Measurements from ENCODE around the gene C13orf46.
"Not testable (repeated sequence)": the region's sequence is repeated elsewhere in the genome, so short reads cannot be mapped to it uniquely, and the experiment has no call there.

C13orf46 gene

GRCh38 chr13:113926951-113927660 lies 46.8 kb downstream of the C13orf46 start:
- in situ Hi-C loops (cut with MboI; ENCODE audit: low sequenced_read_pairs): no loop called here

DNA sequence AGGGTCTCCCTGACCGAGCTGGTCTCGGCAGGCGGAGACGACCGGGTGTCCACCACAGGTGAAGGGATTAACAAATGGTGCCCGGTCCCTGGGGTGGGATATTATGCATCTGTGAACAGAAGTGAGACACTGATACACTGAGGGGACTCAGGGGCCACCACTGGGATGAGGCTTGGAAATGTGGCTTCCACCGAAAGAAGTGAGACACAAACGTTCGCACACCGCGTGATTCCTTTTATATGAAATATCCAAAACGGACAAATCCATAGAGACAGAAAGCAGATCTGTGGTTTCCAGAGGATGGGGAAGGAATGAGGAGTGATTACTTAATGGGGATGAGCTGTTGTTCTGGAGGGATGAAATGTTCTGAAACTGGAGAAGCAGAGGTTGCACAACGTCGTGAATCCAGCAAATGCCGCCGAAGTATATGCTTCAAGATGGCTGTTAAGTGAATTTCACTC lies 47.5 kb downstream of the C13orf46 start:
- in situ Hi-C loops (cut with MboI; ENCODE audit: low sequenced_read_pairs): no loop called here

- in situ Hi-C loops (cut with MboI; ENCODE audit: low sequenced_read_pairs): no loop called here
Observed at GRCh38 chr13:113924184-113924901, 49.5 kb downstream of the C13orf46 start.

GRCh38 chr13:113923376-113924063 lies 50.4 kb downstream of the C13orf46 start:
- in situ Hi-C loops (cut with MboI; ENCODE audit: low sequenced_read_pairs): no loop called here

- in situ Hi-C loops (cut with MboI; ENCODE audit: low sequenced_read_pairs): no loop called here
Observed at GRCh38 chr13:113922412-113923118, 51.3 kb downstream of the C13orf46 start.

DNA sequence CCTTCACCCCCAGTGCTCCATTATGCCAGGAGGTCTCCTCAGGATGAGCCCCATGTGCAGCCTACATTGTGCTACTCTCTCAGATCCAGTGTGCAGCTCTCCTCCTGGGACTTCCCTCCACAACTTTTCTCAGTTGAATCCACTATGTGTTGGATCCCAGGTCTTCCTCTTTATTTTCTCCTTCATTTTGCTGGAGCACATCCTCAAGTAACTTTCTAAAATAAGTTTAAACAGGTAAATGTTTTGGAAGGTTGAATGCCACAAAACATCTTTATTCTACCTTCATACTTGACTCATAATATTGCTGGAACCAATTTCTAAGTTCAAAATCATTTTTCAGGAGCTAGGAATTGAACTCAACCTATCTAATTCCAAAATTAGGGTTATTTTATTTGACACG lies 52.1 kb downstream of the C13orf46 start:
- in situ Hi-C loops (cut with MboI; ENCODE audit: low sequenced_read_pairs): no loop called here

GRCh38 chr13:113920606-113921286 lies 53.1 kb downstream of the C13orf46 start:
- in situ Hi-C loops (cut with MboI; ENCODE audit: low sequenced_read_pairs): no loop called here

GRCh38 chr13:113919761-113920559 lies 53.9 kb downstream of the C13orf46 start:
- in situ Hi-C loops (cut with MboI; ENCODE audit: low sequenced_read_pairs): no loop called here

DNA sequence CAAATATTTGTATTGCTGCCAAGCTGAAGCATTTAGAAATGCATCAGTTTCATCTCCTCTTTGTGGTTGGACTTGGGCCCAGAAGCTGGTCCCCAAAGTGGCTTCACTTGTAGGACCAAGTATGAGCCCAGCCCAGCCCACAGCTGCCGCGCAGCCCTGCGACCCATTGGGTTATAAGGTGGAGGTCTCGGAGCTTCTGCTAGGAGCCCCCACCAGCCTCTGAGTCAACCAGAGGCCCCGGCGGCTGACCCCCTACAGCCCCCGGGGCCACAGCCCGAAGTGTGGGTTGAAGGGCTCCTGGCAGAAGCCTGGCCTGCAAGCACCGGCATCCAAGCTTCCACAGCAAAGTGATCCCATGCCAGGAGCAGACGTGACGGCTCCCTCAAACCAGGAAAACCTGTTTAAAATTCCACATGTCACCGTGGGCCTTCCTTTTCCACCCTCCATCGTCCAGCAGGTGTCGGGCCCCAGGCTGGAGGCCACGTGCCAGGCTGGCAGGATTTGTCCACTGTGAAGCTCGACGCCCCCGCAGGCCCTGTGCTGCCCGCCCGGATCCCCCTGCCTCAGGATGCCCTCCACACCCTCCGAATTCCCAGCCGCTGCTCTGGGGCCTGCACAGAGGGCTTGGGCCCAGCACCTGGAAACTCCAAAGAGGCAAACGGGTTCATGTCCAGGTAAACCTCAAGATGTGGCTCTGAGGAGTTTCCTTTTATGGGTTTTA lies 54.7 kb downstream of the C13orf46 start:
- in situ Hi-C loops (cut with MboI; ENCODE audit: low sequenced_read_pairs): no loop called here

GRCh38 chr13:113918580-113918979 lies 55.3 kb downstream of the C13orf46 start:
- in situ Hi-C loops (cut with MboI; ENCODE audit: low sequenced_read_pairs): no loop called here

GRCh38 chr13:113917594-113918371 lies 56.1 kb downstream of the C13orf46 start:
- in situ Hi-C loops (cut with MboI; ENCODE audit: low sequenced_read_pairs): no loop called here

- in situ Hi-C loops (cut with MboI; ENCODE audit: low sequenced_read_pairs): no loop called here
Observed at GRCh38 chr13:113917096-113917495, 56.8 kb downstream of the C13orf46 start.

DNA sequence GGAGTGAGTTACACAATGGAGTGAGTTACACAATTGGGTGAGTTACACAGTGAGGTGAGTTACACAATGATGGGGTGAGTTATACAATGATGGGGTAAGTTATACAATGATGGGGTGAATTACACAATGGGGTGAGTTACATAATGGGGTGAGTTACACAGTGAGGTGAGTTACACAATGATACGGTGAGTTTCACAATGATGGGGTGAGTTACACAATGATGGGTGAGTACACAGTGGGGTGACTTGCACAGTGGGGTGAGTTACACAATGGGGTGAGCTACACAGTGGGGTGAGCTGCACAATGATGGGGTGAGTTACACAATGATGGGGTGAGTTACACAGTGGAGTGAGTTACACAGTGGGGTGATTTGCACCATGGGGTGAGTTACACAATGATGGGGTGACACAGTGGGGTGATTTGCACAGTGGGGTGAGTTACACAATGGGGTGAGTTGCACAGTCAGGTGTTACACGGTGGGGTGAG lies 57.5 kb downstream of the C13orf46 start:
- in situ Hi-C loops (cut with MboI; ENCODE audit: low sequenced_read_pairs): no loop called here

GRCh38 chr13:113915786-113916329 lies 58.0 kb downstream of the C13orf46 start:
- in situ Hi-C loops (cut with MboI; ENCODE audit: low sequenced_read_pairs): no loop called here

DNA sequence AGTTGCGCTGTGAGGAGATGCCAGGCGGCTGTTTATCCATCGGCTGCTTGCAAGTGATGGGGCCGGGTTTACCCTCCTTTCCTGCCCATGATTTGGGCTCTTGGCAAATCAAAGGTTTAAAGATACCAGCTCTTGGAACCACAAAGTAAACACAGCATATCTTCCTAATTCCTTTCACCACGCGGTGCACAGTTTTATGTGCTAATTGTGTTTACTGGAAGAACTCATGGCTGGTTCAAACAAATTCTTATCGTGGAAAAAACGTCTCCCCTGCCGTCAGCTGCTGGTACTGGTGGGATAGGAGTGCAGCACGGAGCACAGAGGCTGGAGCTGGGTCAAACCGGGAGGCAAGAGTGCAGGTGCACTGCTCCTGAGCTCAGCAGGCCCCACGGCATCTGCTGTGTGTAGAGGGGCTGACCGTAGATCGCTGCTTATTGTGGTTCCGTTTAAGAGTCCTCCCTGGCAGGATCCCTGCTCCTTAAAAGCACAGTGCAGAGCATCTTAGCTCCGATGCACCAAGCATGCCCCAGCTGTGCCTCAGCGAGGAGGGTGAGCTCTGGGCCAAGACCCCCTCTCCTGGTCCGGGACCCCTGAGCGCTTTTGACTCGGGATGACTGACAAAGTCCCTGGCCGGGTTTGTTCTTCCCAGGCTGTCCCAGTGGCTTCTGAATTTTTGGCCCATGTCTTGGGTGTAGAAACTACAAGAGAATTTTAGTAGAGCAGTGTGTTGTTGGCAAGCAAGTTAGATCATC lies 58.7 kb downstream of the C13orf46 start:
- in situ Hi-C loops (cut with MboI; ENCODE audit: low sequenced_read_pairs): no loop called here

DNA sequence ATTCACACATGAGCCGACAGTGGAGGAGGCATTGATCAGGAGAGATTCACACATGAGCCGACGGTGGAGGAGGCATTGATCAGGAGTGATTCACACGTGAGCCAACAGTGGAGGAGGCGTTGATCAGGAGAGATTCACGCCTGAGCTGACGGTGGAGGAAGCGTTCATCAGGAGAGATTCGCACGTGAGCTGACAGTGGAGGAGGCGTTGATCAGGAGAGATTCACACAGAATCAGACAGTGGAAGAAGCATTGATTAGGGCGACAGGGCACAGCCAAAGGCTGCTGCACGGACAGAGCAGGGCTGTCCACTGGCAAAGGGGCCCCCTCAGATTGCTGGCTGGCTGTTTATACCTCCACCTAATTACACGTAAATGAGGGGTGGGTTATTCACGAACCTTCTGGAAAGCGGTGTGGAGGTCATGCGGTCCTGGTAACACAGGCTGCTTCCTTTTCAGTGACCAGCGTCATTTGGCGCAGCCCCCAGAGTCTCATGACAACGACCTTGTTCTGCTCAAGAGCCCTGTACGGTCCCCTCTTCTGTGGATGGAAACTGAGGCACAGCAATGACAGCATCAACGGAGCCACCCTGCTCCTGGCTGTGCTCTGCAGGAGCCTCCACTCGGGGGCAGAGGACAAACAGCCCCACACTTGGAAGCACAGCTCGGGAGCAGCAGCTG lies 59.4 kb downstream of the C13orf46 start:
- in situ Hi-C loops (cut with MboI; ENCODE audit: low sequenced_read_pairs): no loop called here

DNA sequence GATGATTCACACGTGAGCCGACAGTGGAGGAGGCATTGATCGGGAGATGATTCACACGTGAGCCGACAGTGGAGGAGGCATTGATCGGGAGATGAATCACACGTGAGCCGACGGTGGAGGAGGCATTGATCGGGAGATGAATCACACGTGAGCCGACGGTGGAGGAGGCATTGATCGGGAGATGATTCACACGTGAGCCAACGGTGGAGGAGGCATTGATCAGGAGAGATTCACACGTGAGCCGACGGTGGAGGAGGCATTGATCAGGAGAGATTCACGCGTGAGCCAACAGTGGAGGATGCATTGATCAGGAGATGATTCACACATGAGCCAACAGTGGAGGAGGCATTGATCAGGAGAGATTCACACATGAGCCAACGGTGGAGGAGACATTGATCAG lies 60.0 kb downstream of the C13orf46 start:
- in situ Hi-C loops (cut with MboI; ENCODE audit: low sequenced_read_pairs): not testable (repeated sequence)

All from HL-60/S4 (cell line).